MM.1S (cell line): ENCODE results near the gene NEBL.

Experiments
- DNase-seq: peaks from one replicate; pipeline ENCODE4 v3.0.0-alpha.2; 2015
- H2AFZ ChIP-seq: fragments of 300-600 bp; sonication (generic); 2 replicates; pipeline ENCODE4 v1.6.0; 2016; ENCODE audit warnings: antibody characterized with exemption, low read length
- H3F3A ChIP-seq: fragments of 300-600 bp; sonication (generic); 2 replicates; pipeline ENCODE4 v1.6.1; 2016; ENCODE audit warnings: mild to moderate bottlenecking, antibody characterized with exemption, low read length, moderate library complexity, mixed read lengths; ENCODE audit not compliant: insufficient read depth
- H3K27ac ChIP-seq: fragments of 300-600 bp; sonication (generic); 2 replicates; pipeline ENCODE4 v1.5.1; 2016; ENCODE audit warnings: mild to moderate bottlenecking, low read length
- H3K27me3 ChIP-seq: fragments of 300-600 bp; sonication (generic); replicated peaks from 2 replicates; pipeline ENCODE4 v1.6.0; 2016; ENCODE audit warnings: low read length; ENCODE audit not compliant: insufficient read depth
- H3K36me3 ChIP-seq: fragments of 300-600 bp; sonication (generic); replicated peaks from 2 replicates; pipeline ENCODE4 v1.6.1; 2016; ENCODE audit warnings: mild to moderate bottlenecking, low read length, mixed read lengths; ENCODE audit not compliant: insufficient read depth
- H3K4me1 ChIP-seq: fragments of 300-600 bp; sonication (generic); 2 replicates; pipeline ENCODE4 v1.6.1; 2016; ENCODE audit warnings: low read length, mixed read lengths
- H3K4me2 ChIP-seq: fragments of 300-600 bp; sonication (generic); 2 replicates; pipeline ENCODE4 v1.6.0; 2016; ENCODE audit warnings: low read depth, low read length
- H3K4me3 ChIP-seq: fragments of 300-600 bp; sonication (generic); 2 replicates; pipeline ENCODE4 v1.5.1; 2016; ENCODE audit warnings: low read length, mixed read lengths
- H3K79me2 ChIP-seq: fragments of 300-600 bp; sonication (generic); 2 replicates; pipeline ENCODE4 v1.6.1; 2016; ENCODE audit warnings: mixed run types, low read length, mixed read lengths
- H3K9ac ChIP-seq: fragments of 300-600 bp; sonication (generic); 2 replicates; pipeline ENCODE4 v1.6.1; 2016; ENCODE audit warnings: low read length, mixed read lengths
- H3K9me2 ChIP-seq: fragments of 300-600 bp; sonication (generic); replicated peaks from 2 replicates; pipeline ENCODE4 v1.6.1; 2016; ENCODE audit warnings: mild to moderate bottlenecking, low read length, mixed read lengths; ENCODE audit not compliant: insufficient read depth
- H3K9me3 ChIP-seq: fragments of 300-600 bp; sonication (generic); replicated peaks from 2 replicates; pipeline ENCODE4 v1.6.1; 2016; ENCODE audit warnings: mild to moderate bottlenecking, low read length, mixed read lengths; ENCODE audit not compliant: insufficient read depth
- H4K20me1 ChIP-seq: fragments of 300-600 bp; sonication (generic); 2 replicates; pipeline ENCODE4 v1.6.1; 2016; ENCODE audit warnings: mild to moderate bottlenecking, low read length, moderate library complexity, mixed read lengths; ENCODE audit not compliant: insufficient read depth
- CTCF ChIP-seq: fragments of 300-600 bp; sonication (generic); IDR thresholded peaks from 2 replicates; pipeline ENCODE4 v1.5.1; 2016; ENCODE audit warnings: antibody characterized with exemption, low read length, mixed read lengths
- EZH2 ChIP-seq: fragments of 300-600 bp; sonication (generic); optimal IDR thresholded peaks from 2 replicates; pipeline ENCODE3; 2017; ENCODE audit warnings: low read depth, mild to moderate bottlenecking, antibody characterized with exemption, low read length, mixed read lengths
- EZH2phosphoT487 ChIP-seq: fragments of 300-600 bp; sonication (generic); IDR thresholded peaks from 2 replicates; pipeline ENCODE4 v1.6.1; 2018; ENCODE audit warnings: antibody characterized with exemption, low read length

NEBL gene

DNA sequence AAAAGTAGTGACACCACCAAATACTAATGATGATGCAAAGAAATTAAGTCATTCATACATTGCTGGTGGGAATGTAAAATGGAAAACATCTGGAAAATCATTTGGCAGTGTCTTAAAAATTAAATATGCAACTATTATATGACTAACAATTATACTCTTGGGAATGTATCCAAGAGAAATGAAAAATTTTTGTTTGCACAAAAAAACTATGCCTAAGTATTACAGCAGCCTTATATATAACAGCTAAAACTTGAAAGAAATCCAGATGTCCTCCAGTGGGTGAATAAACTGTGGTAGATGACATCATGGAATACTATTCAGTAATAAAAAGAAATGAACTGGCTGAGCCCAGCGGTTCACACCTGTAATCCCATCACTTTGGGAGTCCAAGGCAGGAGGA, 132.0 kb downstream of the NEBL start:
- H2AFZ ChIP-seq, result no peak overlapping the region
- no peaks in the 10 kb centered on the region for H4K20me1 ChIP-seq
- H3F3A ChIP-seq, result no peaks in the 10 kb centered on the region
- TF ChIP-seq EZH2, result no peak
- TF ChIP-seq EZH2phosphoT487, result no peak
- no peak for TF ChIP-seq CTCF
- H3K9me2 ChIP-seq, result no peaks in the 10 kb centered on the region
- no peak overlapping the region for H3K4me2 ChIP-seq
- H3K4me3 ChIP-seq, result no peak overlapping the region
- no peak overlapping the region for H3K9ac ChIP-seq
- no peaks in the 10 kb centered on the region for H3K4me1 ChIP-seq
- DNase-seq, result no peak
- no peaks in the 10 kb centered on the region for H3K9me3 ChIP-seq
- no peak overlapping the region for H3K27ac ChIP-seq
- H3K79me2 ChIP-seq, result no peaks in the 10 kb centered on the region
- H3K27me3 ChIP-seq, result no peaks in the 10 kb centered on the region
- H3K36me3 ChIP-seq, result no peaks in the 10 kb centered on the region

- no peaks in the 10 kb centered on the region for H4K20me1 ChIP-seq
These were observed 136.7 kb downstream of the NEBL start for GRCh38 chr10:20760460-20760859.

GRCh38 chr10:20748551-20748950, 148.6 kb downstream of the NEBL start:
- Histone ChIP-seq H3K27ac (no peak overlapping the region), H4K20me1 (no peaks in the 10 kb centered on the region), H3K9me2 (no peaks in the 10 kb centered on the region), H3K9ac (no peak overlapping the region), H3K4me3 (no peak overlapping the region), H3K36me3 (no peaks in the 10 kb centered on the region), H3K4me1 (no peaks in the 10 kb centered on the region), H3K9me3 (no peaks in the 10 kb centered on the region), H3K4me2 (no peak overlapping the region), H3K27me3 (no peaks in the 10 kb centered on the region), H3F3A (no peaks in the 10 kb centered on the region), H2AFZ (no peak overlapping the region), H3K79me2 (no peaks in the 10 kb centered on the region)
- no peak for DNase-seq
- no peak for TF ChIP-seq EZH2phosphoT487

More at GRCh38 chr10:20760460-20760859, 136.7 kb downstream of the NEBL start:
- TF ChIP-seq EZH2 (no peak), CTCF (no peak), EZH2phosphoT487 (no peak)
- Histone ChIP-seq H3K27ac (no peak overlapping the region), H3K27me3 (no peaks in the 10 kb centered on the region), H3K9me3 (no peaks in the 10 kb centered on the region), H3K4me2 (no peak overlapping the region), H3K9ac (no peak overlapping the region), H3K4me3 (no peak overlapping the region), H3K79me2 (no peaks in the 10 kb centered on the region), H3F3A (no peaks in the 10 kb centered on the region), H3K4me1 (no peaks in the 10 kb centered on the region), H2AFZ (no peak overlapping the region), H3K9me2 (no peaks in the 10 kb centered on the region), H3K36me3 (no peaks in the 10 kb centered on the region)
- DNase-seq, result no peak

- H3K9ac ChIP-seq, result no peak overlapping the region
- no peaks in the 10 kb centered on the region for H3K4me1 ChIP-seq
- H3K4me3 ChIP-seq, result no peak overlapping the region
- DNase-seq, result no peak
- no peaks in the 10 kb centered on the region for H3K9me3 ChIP-seq
- H3K9me2 ChIP-seq, result no peaks in the 10 kb centered on the region
- H3K79me2 ChIP-seq, result no peaks in the 10 kb centered on the region
- no peaks in the 10 kb centered on the region for H3F3A ChIP-seq
- H4K20me1 ChIP-seq, result no peaks in the 10 kb centered on the region
- H3K36me3 ChIP-seq, result no peaks in the 10 kb centered on the region
- H3K27ac ChIP-seq, result no peak overlapping the region
- no peak overlapping the region for H3K4me2 ChIP-seq
- TF ChIP-seq EZH2, result no peak
- no peak for TF ChIP-seq CTCF
- no peak for TF ChIP-seq EZH2phosphoT487
- H3K27me3 ChIP-seq, result no peaks in the 10 kb centered on the region
- no peak overlapping the region for H2AFZ ChIP-seq
These were observed 149.3 kb downstream of the NEBL start for GRCh38 chr10:20747782-20748181.
